Ovary (tissue), 9 donors: ENCODE measurements around the gene CPXM2. TPM values are rescaled to one million over a fixed set of nuclear protein-coding genes. Genes with fewer than 3 reads are reported as not detected.

Experiments used
- DNase-seq, 5 donors: peaks; one replicate each; pipeline ENCODE4 v3.0.0-alpha.2; 2019 to 2020
- H3K27ac ChIP-seq, 2 donors: fragments of 200-600 bp; one replicate each; pipeline versions ENCODE4 v1.5.1 to v1.8.0; 2019 to 2022
- H3K27me3 ChIP-seq: fragments of 200-600 bp; one replicate; pipeline ENCODE4 v1.8.0; 2022
- H3K36me3 ChIP-seq: fragments of 200-600 bp; sonication (generic); one replicate; pipeline ENCODE4 v1.5.1; 2019
- H3K4me1 ChIP-seq: one replicate; pipeline ENCODE4 v1.8.1; 2013; ENCODE audit warnings: mild to moderate bottlenecking, moderate library complexity; ENCODE audit not compliant: insufficient read depth
- H3K4me3 ChIP-seq: fragments of 200-600 bp; sonication (generic); one replicate; pipeline ENCODE4 v1.5.1; 2017
- H3K9me3 ChIP-seq, 2 donors: fragments of 200-600 bp in 1 of 2; sonication (generic) in 1 of 2; one replicate each; pipeline versions ENCODE4 v1.5.1 to v1.8.1; 2013 to 2019; ENCODE audit warnings: mild to moderate bottlenecking in 1 of 2, moderate library complexity in 1 of 2
- CTCF ChIP-seq, 3 donors: fragments of 450-650 bp in 2 of 3; fragments of 200-600 bp in 1 of 3; IDR thresholded peaks; one replicate each; pipeline versions ENCODE4 v1.5.1 to v1.8.0; 2016 to 2022; ENCODE audit warnings: antibody characterized with exemption in 3 of 3, mild to moderate bottlenecking in 1 of 3
- EP300 ChIP-seq: sonication (generic); formaldehyde crosslinking; IDR thresholded peaks from one replicate; pipeline ENCODE4 v1.6.1; 2017; ENCODE audit warnings: antibody characterized with exemption
- POLR2A ChIP-seq: fragments of 450-650 bp; IDR thresholded peaks from one replicate; pipeline ENCODE4 v1.6.1; 2017; ENCODE audit warnings: antibody characterized with exemption, mild to moderate bottlenecking, moderate library complexity
- WGBS, 3 donors: extraction: QIAGEN DNeasy Blood & Tissue Kit in 1 of 3; methylation state at CpG; one replicate each; pipeline versions ENCODE4 v1.1.5 to v1.1.7; 2013 to 2017; 5-methylcytosine and 5-hydroxymethylcytosine counted together
- intact Hi-C, 4 donors: fragments of 100-400 bp; cut with DNase I; formaldehyde crosslinking; loops; one replicate each; pipeline versions ENCODE4 v1.11.0 to v1.15.1; 2022 to 2023
- polyA plus RNA-seq, 2 donors: library from polyadenylated mRNA; stranded (reverse); fragments of 200-250 nt in 1 of 2; fragments of 350-450 nt in 1 of 2; fragmentation: Illumina TruSeq in 1 of 2; extraction: RNeasy Lipid Tissue Mini Kit (QIAGEN cat#74804) in 1 of 2; gene quantifications; one replicate each; pipeline ENCODE4 v1.2.3, GENCODE V29; 2013 to 2014
- total RNA-seq, 7 donors: library from RNA; depleted of rRNA in 2 of 7; stranded (reverse); fragments of >200 nt in 2 of 7; fragmentation: NEBNext Ultra II Directional in 3 of 7; extraction: Animal tissue kit (Norgen Biotek cat#: 25700) in 3 of 7; gene quantifications; one replicate each; pipeline versions ENCODE4 v1.1.0 to v1.2.4, GENCODE V29; 2016 to 2023
- donor health status: DM: no; HTN: no; CAD: no; lungs with moderate emphysema.
- donor health status: DM: no; HTN: no; CAD: no.
- donor health status: Bipolar disorder and iron deficiency.
- donor health status: DM: yes; HTN: yes; CAD: no.
- donor health status: DM: no; HTN: no; CAD: no.
- donor health status: DM: yes; HTN: yes; CAD: no.

The CPXM2 gene
- total and polyA plus RNA-seq, 9 donors, result 5.5 to 66.0 (median 13.3) TPM

GRCh38 chr10:123760356-123761037, 131.1 kb downstream of the CPXM2 start:
- H3K36me3 ChIP-seq, result no peaks in the 10 kb centered on the region
- no peak for DNase-seq
- TF ChIP-seq EP300, result no peak
- TF ChIP-seq CTCF (IDR thresholded peaks at IDR 0.05), result no peak
- TF ChIP-seq POLR2A, result no peak
- intact Hi-C loops, result no loop called here
- no peak overlapping the region for H3K27ac ChIP-seq
- no peaks in the 10 kb centered on the region for H3K9me3 ChIP-seq
- WGBS, 3 donors, result 55 to 75% (median 62%) methylated on average over 10 of the region's 10 CpGs
- H3K27me3 ChIP-seq, result no peaks in the 10 kb centered on the region
- no peaks in the 10 kb centered on the region for H3K4me1 ChIP-seq
- H3K4me3 ChIP-seq, result no peak overlapping the region

- no peaks in the 10 kb centered on the region for H3K9me3 ChIP-seq
- intact Hi-C loops, result no loop called here
- H3K4me3 ChIP-seq, result no peak overlapping the region
- WGBS, 3 donors, result 59 to 76% (median 71%) methylated on average over 8 of the region's 8 CpGs
- no peaks in the 10 kb centered on the region for H3K36me3 ChIP-seq
- no peak for DNase-seq
- no peak overlapping the region for H3K27ac ChIP-seq
- H3K27me3 ChIP-seq, result no peaks in the 10 kb centered on the region
- TF ChIP-seq CTCF (IDR thresholded peaks at IDR 0.05), result no peak
- no peak for TF ChIP-seq POLR2A
- TF ChIP-seq EP300, result no peak
- H3K4me1 ChIP-seq, result no peaks in the 10 kb centered on the region
Measured at GRCh38 chr10:123759501-123760031, 132.0 kb downstream of the CPXM2 start.

GRCh38 chr10:123759041-123759440, 132.6 kb downstream of the CPXM2 start:
- TF ChIP-seq CTCF (IDR thresholded peaks at IDR 0.05) (no peak), EP300 (no peak), POLR2A (no peak)
- Histone ChIP-seq H3K9me3 (no peaks in the 10 kb centered on the region), H3K4me1 (no peaks in the 10 kb centered on the region), H3K4me3 (no peak overlapping the region), H3K27me3 (no peaks in the 10 kb centered on the region), H3K36me3 (no peaks in the 10 kb centered on the region), H3K27ac (no peak overlapping the region)
- no peak for DNase-seq
- intact Hi-C loops, result no loop called here
- 87 to 92% (median 88%) methylated on average over 7 of the region's 7 CpGs for WGBS, 3 donors

DNA sequence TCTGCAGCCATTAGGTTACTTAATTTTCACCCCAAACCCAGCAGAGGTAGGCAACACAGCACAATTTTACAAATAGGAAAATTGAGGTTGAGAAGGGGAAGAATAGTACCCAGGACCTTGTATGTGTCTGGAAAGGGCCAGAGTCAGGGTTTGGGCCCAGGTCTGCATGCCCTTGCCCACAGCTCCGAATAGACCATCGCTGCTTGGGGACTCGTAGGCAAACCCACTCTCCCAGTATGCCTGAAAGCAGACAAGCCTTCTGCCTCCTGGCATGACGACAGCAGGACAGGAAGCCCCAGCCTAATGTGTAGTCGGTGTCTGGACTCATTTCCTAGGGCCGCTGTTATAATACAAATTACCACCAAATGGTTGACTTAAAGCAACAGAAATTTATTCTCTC, 133.8 kb downstream of the CPXM2 start:
- no peaks in the 10 kb centered on the region for H3K9me3 ChIP-seq
- H3K4me1 ChIP-seq, result no peaks in the 10 kb centered on the region
- no peaks in the 10 kb centered on the region for H3K36me3 ChIP-seq
- intact Hi-C loops, result no loop called here
- H3K27me3 ChIP-seq, result no peaks in the 10 kb centered on the region
- TF ChIP-seq CTCF (IDR thresholded peaks at IDR 0.05) (no peak), EP300 (no peak), POLR2A (no peak)
- no peak overlapping the region for H3K4me3 ChIP-seq
- no peak for DNase-seq
- 76 to 82% (median 79%) methylated on average over 6 of the region's 6 CpGs for WGBS, 3 donors
- H3K27ac ChIP-seq, result no peak overlapping the region
